Esophagus muscularis mucosa (tissue), 4 donors: ENCODE data around the gene PROCA1.

Experiments used
- EP300 ChIP-seq: sonication (generic); formaldehyde crosslinking; IDR thresholded peaks from one replicate; pipeline ENCODE4 v1.6.1; 2017; ENCODE audit warnings: antibody characterized with exemption
- POLR2A ChIP-seq: fragments of 450-650 bp; IDR thresholded peaks from one replicate; pipeline ENCODE4 v1.6.1; 2017; ENCODE audit warnings: antibody characterized with exemption, moderate library complexity, mild to moderate bottlenecking, low read depth
- POLR2AphosphoS5 ChIP-seq, 2 donors: sonication (generic); formaldehyde crosslinking; IDR thresholded peaks; one replicate each; pipeline ENCODE4 v1.6.1; 2017; ENCODE audit warnings: antibody characterized with exemption in 2 of 2
- TF ChIP-seq, protein P1 (sequence below), 3 experiments: fragments of 200-600 bp in 2 of 3; fragments of 450-650 bp in 1 of 3; sonication (generic) in 2 of 3; IDR thresholded peaks; one replicate each; pipeline ENCODE4 v1.5.1; 2017 to 2019; ENCODE audit warnings: antibody characterized with exemption in 3 of 3, mild to moderate bottlenecking in 2 of 3, moderate library complexity in 1 of 3

DNA sequence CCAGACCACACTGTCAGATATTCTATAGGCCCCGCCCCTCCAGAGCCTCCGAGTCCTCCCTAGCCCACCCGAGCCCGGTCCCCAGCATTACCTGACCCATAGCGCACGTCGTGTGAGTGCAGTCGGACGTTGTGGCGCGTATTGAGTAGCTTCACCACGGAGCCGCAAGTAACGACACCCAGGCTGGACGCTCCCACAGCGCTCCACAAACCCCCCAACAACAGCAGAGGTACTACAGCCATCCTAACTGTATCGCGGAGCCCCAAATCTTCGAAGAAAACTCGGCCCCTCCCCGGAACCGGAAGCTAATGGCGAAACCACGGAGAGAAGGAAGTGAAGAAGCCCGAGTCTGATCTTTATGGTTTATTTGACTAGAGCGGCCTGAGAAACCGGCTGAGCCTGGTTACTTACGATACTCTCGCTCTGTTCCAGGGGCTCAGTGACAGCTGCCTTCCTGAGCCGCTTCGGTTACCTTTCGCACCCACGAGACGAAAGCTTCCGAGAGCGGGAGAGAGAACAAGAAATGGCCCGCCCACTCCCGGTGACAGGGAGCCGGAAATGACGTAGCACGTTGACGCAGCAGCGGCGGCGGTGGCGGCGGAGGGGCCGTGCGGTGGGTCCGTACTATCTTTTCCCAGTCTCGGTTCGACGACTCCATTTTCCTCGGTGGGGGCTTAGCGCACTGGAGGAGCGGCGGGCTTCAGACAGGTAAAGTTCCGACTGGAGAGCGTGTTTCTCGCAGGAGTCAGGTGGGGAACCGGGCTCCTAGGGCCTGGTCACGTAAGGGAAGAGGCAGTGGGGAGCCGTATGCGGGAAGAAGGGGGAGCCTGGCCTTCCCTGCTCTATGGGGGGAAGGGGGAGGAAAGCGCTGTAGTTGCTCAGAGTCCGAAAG, 49.8 kb downstream of the PROCA1 start, which contains the start of the genes SDF2 and SUPT6H:
- TF ChIP-seq, protein P1, sequence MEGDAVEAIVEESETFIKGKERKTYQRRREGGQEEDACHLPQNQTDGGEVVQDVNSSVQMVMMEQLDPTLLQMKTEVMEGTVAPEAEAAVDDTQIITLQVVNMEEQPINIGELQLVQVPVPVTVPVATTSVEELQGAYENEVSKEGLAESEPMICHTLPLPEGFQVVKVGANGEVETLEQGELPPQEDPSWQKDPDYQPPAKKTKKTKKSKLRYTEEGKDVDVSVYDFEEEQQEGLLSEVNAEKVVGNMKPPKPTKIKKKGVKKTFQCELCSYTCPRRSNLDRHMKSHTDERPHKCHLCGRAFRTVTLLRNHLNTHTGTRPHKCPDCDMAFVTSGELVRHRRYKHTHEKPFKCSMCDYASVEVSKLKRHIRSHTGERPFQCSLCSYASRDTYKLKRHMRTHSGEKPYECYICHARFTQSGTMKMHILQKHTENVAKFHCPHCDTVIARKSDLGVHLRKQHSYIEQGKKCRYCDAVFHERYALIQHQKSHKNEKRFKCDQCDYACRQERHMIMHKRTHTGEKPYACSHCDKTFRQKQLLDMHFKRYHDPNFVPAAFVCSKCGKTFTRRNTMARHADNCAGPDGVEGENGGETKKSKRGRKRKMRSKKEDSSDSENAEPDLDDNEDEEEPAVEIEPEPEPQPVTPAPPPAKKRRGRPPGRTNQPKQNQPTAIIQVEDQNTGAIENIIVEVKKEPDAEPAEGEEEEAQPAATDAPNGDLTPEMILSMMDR (IDR thresholded peaks at IDR 0.05), result no peak
- TF ChIP-seq POLR2AphosphoS5 (IDR thresholded peaks at IDR 0.05) (peak; percentile 96 to 98), POLR2A (peak; percentile 96), EP300 (no peak)
